SIG-M5 treated with dmso at 0.1 percent for 504 hours (cell line): ENCODE data around the gene C12orf76.
"Not testable (repeated sequence)": the region's sequence is repeated elsewhere in the genome, so short reads cannot be mapped to it uniquely, and the experiment has no call there.

Source experiments
- DNase-seq: peaks from one replicate; lab custom pipeline; 2025; ENCODE audit not compliant: unreplicated experiment; lab: John Stamatoyannopoulos, UW

The C12orf76 gene

GRCh38 chr12:110023059-110023980 lies 25.0 kb downstream of the C12orf76 start:
- no peak for DNase-seq

- DNase-seq = no peak
These were observed 27.4 kb downstream of the C12orf76 start for GRCh38 chr12:110020956-110021355.

- DNase-seq = peak; percentile 68
These were observed 33.2 kb downstream of the C12orf76 start for GRCh38 chr12:110015132-110015531.

- no peak for DNase-seq
These were observed 35.7 kb downstream of the C12orf76 start for GRCh38 chr12:110012659-110013058.

- no peak for DNase-seq
These were observed 36.2 kb downstream of the C12orf76 start for GRCh38 chr12:110012137-110012536.

GRCh38 chr12:110010853-110011723 lies 37.2 kb downstream of the C12orf76 start:
- no peak for DNase-seq

GRCh38 chr12:110008681-110009398 lies 39.5 kb downstream of the C12orf76 start:
- DNase-seq = not testable (repeated sequence)

GRCh38 chr12:110007881-110008280 lies 40.4 kb downstream of the C12orf76 start:
- peak; percentile 90 for DNase-seq

- DNase-seq = no peak
These were observed 42.2 kb downstream of the C12orf76 start for GRCh38 chr12:110006115-110006514.

- DNase-seq = no peak
These were observed 42.9 kb downstream of the C12orf76 start for GRCh38 chr12:110005319-110005973.

- DNase-seq = no peak
These were observed 43.7 kb downstream of the C12orf76 start for GRCh38 chr12:110004598-110004997.

- no peak for DNase-seq
These were observed 45.4 kb downstream of the C12orf76 start for GRCh38 chr12:110002676-110003515.

- no peak for DNase-seq
These were observed 46.7 kb downstream of the C12orf76 start for GRCh38 chr12:110001596-110001995.

- peak; percentile 54 for DNase-seq
These were observed 48.3 kb downstream of the C12orf76 start for GRCh38 chr12:109999983-110000505.

- DNase-seq = no peak
These were observed 48.7 kb downstream of the C12orf76 start for GRCh38 chr12:109999649-109999971.

- peak; percentile 94 for DNase-seq
These were observed 49.2 kb downstream of the C12orf76 start, which contains the start of gene ANKRD13A for GRCh38 chr12:109998904-109999648. ANKRD13A (plus strand) TSS chr12:109999430; CDS start chr12:109999689, 259 bp downstream.

GRCh38 chr12:109998241-109998903 lies 50.0 kb downstream of the C12orf76 start:
- no peak for DNase-seq

- peak; percentile 21 for DNase-seq
These were observed 50.9 kb downstream of the C12orf76 start for GRCh38 chr12:109997393-109997792.
